Activated CD4-positive, alpha-beta T cell treated with anti-CD3 and anti-CD28 coated beads, Interleukin-2, amount 50 U/mL, for 1 hour (primary cell): ENCODE data around the gene PDE6B.
"Not testable (repeated sequence)": the region's sequence is repeated elsewhere in the genome, so short reads cannot be mapped to it uniquely, and the experiment has no call there.

Experiments
- DNase-seq: peaks from one replicate; pipeline ENCODE4 v3.0.0-alpha.2; 2020

The PDE6B gene

GRCh38 chr4:624705-625590 is at the start of gene PDE6B:
Gene PDE6B (plus strand): TSS chr4:625573. CDS start chr4:625627, 54 bp downstream.
- DNase-seq = no peak

- DNase-seq = no peak
Observed at GRCh38 chr4:576245-576821, 49.0 kb upstream of the PDE6B start, which contains the start of gene TMEM271. Gene TMEM271 (minus strand): TSS chr4:576295. CDS start chr4:576062, 233 bp downstream.

- no peak for DNase-seq
Observed at GRCh38 chr4:576991-577498, 48.3 kb upstream of the PDE6B start.

- no peak for DNase-seq
Observed at GRCh38 chr4:577499-578450, 47.6 kb upstream of the PDE6B start.

GRCh38 chr4:578451-579443 is 46.6 kb upstream of the PDE6B start:
- DNase-seq = no peak

GRCh38 chr4:579543-580175 is 45.7 kb upstream of the PDE6B start:
- no peak for DNase-seq

GRCh38 chr4:581181-581580 is 44.2 kb upstream of the PDE6B start:
- DNase-seq = no peak

- no peak for DNase-seq
Observed at GRCh38 chr4:581753-582361, 43.5 kb upstream of the PDE6B start.

- no peak for DNase-seq
Observed at GRCh38 chr4:583820-584219, 41.6 kb upstream of the PDE6B start.

- no peak for DNase-seq
Observed at GRCh38 chr4:587671-588350, 37.6 kb upstream of the PDE6B start.

- no peak for DNase-seq
Observed at GRCh38 chr4:588351-588849, 37.0 kb upstream of the PDE6B start.

- DNase-seq = no peak
Observed at GRCh38 chr4:589219-589963, 36.0 kb upstream of the PDE6B start.

GRCh38 chr4:590313-590841 is 35.0 kb upstream of the PDE6B start:
- DNase-seq = no peak

GRCh38 chr4:592178-592577 is 33.2 kb upstream of the PDE6B start:
- not testable (repeated sequence) for DNase-seq

GRCh38 chr4:592825-593520 is 32.4 kb upstream of the PDE6B start:
- no peak for DNase-seq

- no peak for DNase-seq
Observed at GRCh38 chr4:598925-599324, 26.4 kb upstream of the PDE6B start.

GRCh38 chr4:600166-600565 is 25.2 kb upstream of the PDE6B start:
- DNase-seq = no peak

- no peak for DNase-seq
Observed at GRCh38 chr4:600850-601515, 24.4 kb upstream of the PDE6B start.
